ENCODE data around the gene CDC6. TPM values are rescaled to one million over a fixed set of nuclear protein-coding genes. Genes with fewer than 3 reads are reported as not detected.

Gene CDC6
- total RNA-seq, 2 donors from 2014 or later: 0.71 to 6.8 TPM

- H3K9me3 ChIP-seq: no peaks in the 10 kb centered on the region
- no peaks in the 10 kb centered on the region for H3K27me3 ChIP-seq (replicated peaks; ENCODE audit: insufficient read depth)
- H3K4me1 ChIP-seq (ENCODE audit: control insufficient read depth in 1 of 2, low read depth in 2 of 2): peaks cover 95 to 100% of the 10 kb centered on the region in 2 donors
- ATAC-seq (ENCODE audit: insufficient number of reproducible peaks, low FRiP score, low read depth) (no peak), DNase-seq (ENCODE audit: low spot score) (no peak)
- peak overlapping the region; percentile 33 for H3K4me3 ChIP-seq
- H3K27ac ChIP-seq: peak overlapping the region; percentile 70 to 71
- no peak for TF ChIP-seq CTCF (IDR thresholded peaks at IDR 0.05)
- no peaks in the 10 kb centered on the region for H3K36me3 ChIP-seq
Observed at GRCh38 chr17:40330850-40331470, 43.3 kb downstream of the CDC6 start.

DNA sequence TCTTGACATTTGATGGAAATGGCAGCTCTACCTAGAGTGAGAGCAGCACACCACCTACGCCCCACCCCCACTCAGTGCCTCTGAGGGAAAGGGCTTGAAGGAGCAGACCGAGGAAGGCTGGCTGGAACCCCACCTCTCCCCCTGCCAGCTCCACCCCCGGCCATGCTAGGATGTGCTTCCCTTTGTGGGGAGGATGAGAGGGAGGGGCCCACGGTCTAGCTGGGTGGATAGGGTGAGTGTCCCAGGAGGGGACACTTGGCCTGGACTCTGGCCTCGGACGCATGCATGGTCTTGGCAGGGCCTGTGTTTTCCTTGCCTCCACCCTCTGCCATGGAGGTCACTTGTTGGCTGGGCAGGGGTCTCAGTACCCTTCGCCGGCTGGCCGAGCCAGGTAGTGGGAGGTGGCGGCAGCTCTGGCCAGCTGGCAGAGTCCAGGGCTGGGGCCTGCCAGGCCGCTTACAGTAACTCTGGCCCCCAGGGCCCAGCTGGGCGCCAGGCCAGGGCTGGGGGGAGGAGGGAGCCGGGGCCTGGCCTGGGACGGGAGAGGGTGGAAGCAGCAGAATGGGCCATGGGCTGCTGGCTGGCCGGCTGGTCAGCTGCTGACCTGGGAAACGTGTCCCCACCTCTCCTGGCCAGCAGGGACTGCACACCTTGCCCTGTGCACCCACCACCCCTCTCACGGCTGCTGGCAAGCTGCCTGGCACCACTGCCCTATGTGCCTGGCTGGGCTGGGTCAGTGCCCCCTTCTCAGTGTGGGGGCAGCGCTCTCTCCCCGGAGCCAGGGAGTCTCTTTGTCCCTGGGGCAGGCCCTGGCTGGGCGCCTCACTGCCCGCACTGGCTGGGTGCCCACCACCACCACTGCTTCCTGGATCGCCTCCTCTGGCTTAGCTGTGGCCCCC is 44.3 kb downstream of the CDC6 start:
- peak; percentile 77 for ATAC-seq (ENCODE audit: insufficient number of reproducible peaks, low FRiP score, low read depth)
- peak overlapping the region; percentile 62 for H3K4me3 ChIP-seq

GRCh38 chr17:40333781-40334448 is 46.2 kb downstream of the CDC6 start:
- TF ChIP-seq CTCF (IDR thresholded peaks at IDR 0.05): no peak
- no peak for ATAC-seq (ENCODE audit: insufficient number of reproducible peaks, low FRiP score, low read depth)
- no peak for DNase-seq (ENCODE audit: low spot score)
- H3K36me3 ChIP-seq: no peaks in the 10 kb centered on the region
- H3K4me3 ChIP-seq: no peak overlapping the region
- no peaks in the 10 kb centered on the region for H3K27me3 ChIP-seq (replicated peaks; ENCODE audit: insufficient read depth)
- peaks cover 68 to 97% of the 10 kb centered on the region in 2 donors for H3K4me1 ChIP-seq (ENCODE audit: control insufficient read depth in 1 of 2, low read depth in 2 of 2)
- H3K9me3 ChIP-seq: no peaks in the 10 kb centered on the region
- peak overlapping the region; percentile 70 to 71 for H3K27ac ChIP-seq

More for the DNA sequence above, 44.3 kb downstream of the CDC6 start:
- H3K27ac ChIP-seq: peak overlapping the region; percentile 70 to 71
- H3K27me3 ChIP-seq (replicated peaks; ENCODE audit: insufficient read depth): no peaks in the 10 kb centered on the region
- H3K4me1 ChIP-seq (ENCODE audit: control insufficient read depth in 1 of 2, low read depth in 2 of 2): peaks cover 87 to 100% of the 10 kb centered on the region in 2 donors
- no peaks in the 10 kb centered on the region for H3K9me3 ChIP-seq
- TF ChIP-seq CTCF (IDR thresholded peaks at IDR 0.05): no peak
- H3K36me3 ChIP-seq: no peaks in the 10 kb centered on the region
- peak; percentile 83 for DNase-seq (ENCODE audit: low spot score)

GRCh38 chr17:40335620-40336019 is 47.9 kb downstream of the CDC6 start:
- Histone ChIP-seq H3K27me3 (replicated peaks; ENCODE audit: insufficient read depth) (no peaks in the 10 kb centered on the region), H3K27ac (peak overlapping the region; percentile 70 to 71), H3K36me3 (no peaks in the 10 kb centered on the region), H3K9me3 (no peaks in the 10 kb centered on the region), H3K4me1 (ENCODE audit: control insufficient read depth in 1 of 2, low read depth in 2 of 2) (peaks cover 54 to 80% of the 10 kb centered on the region in 2 donors), H3K4me3 (no peak overlapping the region)
- no peak for TF ChIP-seq CTCF (IDR thresholded peaks at IDR 0.05)
- no peak for DNase-seq (ENCODE audit: low spot score)
- ATAC-seq (ENCODE audit: insufficient number of reproducible peaks, low FRiP score, low read depth): no peak

- no peaks in the 10 kb centered on the region for H3K27me3 ChIP-seq (replicated peaks; ENCODE audit: insufficient read depth)
- no peak overlapping the region for H3K4me3 ChIP-seq
- ATAC-seq (ENCODE audit: insufficient number of reproducible peaks, low FRiP score, low read depth) (no peak), DNase-seq (ENCODE audit: low spot score) (no peak)
- H3K27ac ChIP-seq: no peak overlapping the region
- no peaks in the 10 kb centered on the region for H3K9me3 ChIP-seq
- no peaks in the 10 kb centered on the region for H3K36me3 ChIP-seq
- TF ChIP-seq CTCF (IDR thresholded peaks at IDR 0.05): no peak
- H3K4me1 ChIP-seq (ENCODE audit: control insufficient read depth in 1 of 2, low read depth in 2 of 2): peaks cover 38 to 62% of the 10 kb centered on the region in 2 donors
Observed at GRCh38 chr17:40337351-40337750, 49.7 kb downstream of the CDC6 start.

Data from thoracic aorta (tissue), 2 donors.